Measurements from ENCODE around the gene DCAF7.

The DCAF7 gene

GRCh38 chr17:63549946-63550816 is at the start of gene DCAF7:
TSS of gene DCAF7 (plus strand) at chr17:63550477. CDS start at chr17:63550678, 201 bp downstream.
- H3K9me3 ChIP-seq (ENCODE audit: insufficient read depth, low read length) = no peaks in the 10 kb centered on the region
- H3K4me2 ChIP-seq (ENCODE audit: low read length) = peak within 1 kb of the TSS; percentile 98
- peak within 1 kb of the TSS; percentile 94 for H3K9ac ChIP-seq (ENCODE audit: low read length)
- H3K4me3 ChIP-seq (ENCODE audit: low read length) = peak within 1 kb of the TSS; percentile 92
- H4K20me1 ChIP-seq (ENCODE audit: insufficient read depth, low read length) = peaks cover 38% of the 10 kb centered on the region
- peak within 1 kb of the TSS; percentile 78 for H3K27ac ChIP-seq (ENCODE audit: low read length)
- peaks cover 15% of the 10 kb centered on the region for H3K4me1 ChIP-seq (ENCODE audit: low read length)
- peak within 1 kb of the TSS; percentile 48; the same call in 1 of the 2 replicates for H2AFZ ChIP-seq (ENCODE audit: low read depth, low read length)
- H3K27me3 ChIP-seq (ENCODE audit: low read depth, low read length) = no peaks in the 10 kb centered on the region
- peaks cover 59% of the 10 kb centered on the region for H3K79me2 ChIP-seq (ENCODE audit: low read length)
- peaks cover 13% of the 10 kb centered on the region for H3K36me3 ChIP-seq (replicated peaks; ENCODE audit: low read depth, low read length)
- TF ChIP-seq EZH2phosphoT487 (IDR thresholded peaks at IDR 0.05; ENCODE audit: low read depth) (no peak), CTCF (IDR thresholded peaks at IDR 0.05; ENCODE audit: low read depth, low read length) (no peak)

GRCh38 chr17:63500543-63501390 is 49.5 kb upstream of the DCAF7 start:
- no peaks in the 10 kb centered on the region for H3K9me3 ChIP-seq (ENCODE audit: insufficient read depth, low read length)
- peaks cover 13% of the 10 kb centered on the region for H3K27me3 ChIP-seq (ENCODE audit: low read depth, low read length)
- H3K4me2 ChIP-seq (ENCODE audit: low read length) = no peak overlapping the region
- no peak overlapping the region for H3K4me3 ChIP-seq (ENCODE audit: low read length)
- H3K4me1 ChIP-seq (ENCODE audit: low read length) = peaks cover 10% of the 10 kb centered on the region
- no peak overlapping the region for H3K27ac ChIP-seq (ENCODE audit: low read length)
- H3K36me3 ChIP-seq (replicated peaks; ENCODE audit: low read depth, low read length) = no peaks in the 10 kb centered on the region
- H3K79me2 ChIP-seq (ENCODE audit: low read length) = no peaks in the 10 kb centered on the region
- no peak overlapping the region for H2AFZ ChIP-seq (ENCODE audit: low read depth, low read length)
- no peaks in the 10 kb centered on the region for H4K20me1 ChIP-seq (ENCODE audit: insufficient read depth, low read length)
- TF ChIP-seq CTCF (IDR thresholded peaks at IDR 0.05; ENCODE audit: low read depth, low read length) (no peak), EZH2phosphoT487 (IDR thresholded peaks at IDR 0.05; ENCODE audit: low read depth) (no peak)
- H3K9ac ChIP-seq (ENCODE audit: low read length) = no peak overlapping the region

- peak overlapping the region; percentile 47 for H3K4me2 ChIP-seq (ENCODE audit: low read length)
- no peak overlapping the region for H3K27ac ChIP-seq (ENCODE audit: low read length)
- H3K79me2 ChIP-seq (ENCODE audit: low read length) = no peaks in the 10 kb centered on the region
- no peak overlapping the region for H2AFZ ChIP-seq (ENCODE audit: low read depth, low read length)
- H3K9ac ChIP-seq (ENCODE audit: low read length) = no peak overlapping the region
- no peaks in the 10 kb centered on the region for H3K36me3 ChIP-seq (replicated peaks; ENCODE audit: low read depth, low read length)
- TF ChIP-seq EZH2phosphoT487 (IDR thresholded peaks at IDR 0.05; ENCODE audit: low read depth) (no peak), CTCF (IDR thresholded peaks at IDR 0.05; ENCODE audit: low read depth, low read length) (no peak)
- peaks cover 10% of the 10 kb centered on the region for H3K4me1 ChIP-seq (ENCODE audit: low read length)
- peaks cover 13% of the 10 kb centered on the region for H3K27me3 ChIP-seq (ENCODE audit: low read depth, low read length)
- H3K4me3 ChIP-seq (ENCODE audit: low read length) = 0 out of 2 replicates have a peak overlapping the region, but pooled peaks have one; percentile 2
- no peaks in the 10 kb centered on the region for H3K9me3 ChIP-seq (ENCODE audit: insufficient read depth, low read length)
- no peaks in the 10 kb centered on the region for H4K20me1 ChIP-seq (ENCODE audit: insufficient read depth, low read length)
These were observed 47.0 kb upstream of the DCAF7 start for GRCh38 chr17:63503341-63503705.

GRCh38 chr17:63504261-63504660 is 46.0 kb upstream of the DCAF7 start:
- Histone ChIP-seq H2AFZ (ENCODE audit: low read depth, low read length) (no peak overlapping the region), H3K27me3 (ENCODE audit: low read depth, low read length) (peaks cover 13% of the 10 kb centered on the region), H3K4me2 (ENCODE audit: low read length) (no peak overlapping the region), H3K9me3 (ENCODE audit: insufficient read depth, low read length) (no peaks in the 10 kb centered on the region), H3K4me3 (ENCODE audit: low read length) (no peak overlapping the region), H3K4me1 (ENCODE audit: low read length) (peaks cover 10% of the 10 kb centered on the region), H3K9ac (ENCODE audit: low read length) (no peak overlapping the region), H3K27ac (ENCODE audit: low read length) (no peak overlapping the region), H3K36me3 (replicated peaks; ENCODE audit: low read depth, low read length) (no peaks in the 10 kb centered on the region), H3K79me2 (ENCODE audit: low read length) (no peaks in the 10 kb centered on the region), H4K20me1 (ENCODE audit: insufficient read depth, low read length) (no peaks in the 10 kb centered on the region)
- no peak for TF ChIP-seq EZH2phosphoT487 (IDR thresholded peaks at IDR 0.05; ENCODE audit: low read depth)
- no peak for TF ChIP-seq CTCF (IDR thresholded peaks at IDR 0.05; ENCODE audit: low read depth, low read length)
